NCI-H187 treated with DMSO at 0.1 percent for 48 hours (cell line): Measurements from ENCODE around the gene ADAMTSL3.
"Not testable (repeated sequence)": the region's sequence is repeated elsewhere in the genome, so short reads cannot be mapped to it uniquely, and the experiment has no call there.

Experiments used
- DNase-seq: peaks from one replicate; lab custom pipeline; 2025; lab: John Stamatoyannopoulos, UW

The ADAMTSL3 gene

GRCh38 chr15:83702314-83702713 is 48.4 kb downstream of the ADAMTSL3 start:
- DNase-seq = not testable (repeated sequence)

DNA sequence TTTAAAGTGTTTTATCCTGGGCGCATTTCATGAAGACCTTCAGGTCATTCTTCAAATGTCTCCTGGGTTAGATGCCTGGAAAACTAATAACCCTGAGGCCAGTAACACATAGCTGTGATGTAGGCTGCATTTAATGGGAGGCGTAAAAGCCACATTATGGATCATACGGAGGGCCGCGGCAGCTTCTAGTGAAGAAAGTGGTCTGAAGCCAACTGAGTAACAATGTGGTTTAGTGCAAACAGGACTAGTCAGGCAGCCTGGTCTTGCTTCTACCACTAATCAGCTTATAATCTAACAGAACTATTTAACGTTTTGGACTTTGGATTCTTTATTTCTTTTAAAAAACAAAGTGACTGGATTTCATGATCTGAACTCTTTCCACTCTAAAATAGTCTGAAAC is 54.4 kb downstream of the ADAMTSL3 start:
- DNase-seq = no peak

GRCh38 chr15:83709241-83709640 is 55.3 kb downstream of the ADAMTSL3 start:
- no peak for DNase-seq

DNA sequence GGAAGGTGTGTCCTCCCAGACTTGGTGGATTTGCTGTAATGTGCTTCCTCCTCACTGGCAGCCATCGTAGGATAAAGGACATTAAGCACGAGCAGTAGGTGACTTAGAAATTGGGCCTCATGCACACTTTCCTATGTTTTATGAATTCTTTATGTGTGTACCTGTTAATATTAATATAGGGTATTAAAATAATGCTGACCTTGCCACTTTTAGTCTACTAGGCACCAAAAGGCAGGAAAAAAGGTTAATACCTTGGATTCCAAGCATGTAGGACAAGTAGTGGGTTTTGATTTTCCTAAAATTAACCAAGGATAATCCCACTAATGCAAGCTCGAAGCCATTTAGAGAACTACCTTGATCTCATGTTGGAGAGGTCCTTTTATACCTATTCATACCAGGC is 55.9 kb downstream of the ADAMTSL3 start:
- no peak for DNase-seq

DNA sequence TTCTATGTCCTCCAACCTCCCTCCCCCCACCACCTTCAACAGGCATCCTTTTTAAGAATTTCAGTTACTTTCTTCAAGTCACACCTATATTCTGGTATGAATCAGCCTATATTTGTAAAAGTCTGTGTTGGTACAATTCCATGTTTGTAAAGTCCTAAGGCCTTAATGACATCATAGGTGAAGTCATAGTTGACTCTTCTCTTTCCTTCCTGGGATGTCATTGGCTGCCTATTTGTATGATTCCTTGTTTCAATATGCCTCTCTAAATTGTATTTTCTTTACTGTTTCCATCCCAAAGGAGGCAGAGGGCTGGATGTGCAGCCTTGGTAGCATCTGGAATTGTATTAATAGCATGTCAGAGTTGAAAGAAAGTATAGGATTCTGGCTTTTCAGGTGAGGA is 56.5 kb downstream of the ADAMTSL3 start:
- no peak for DNase-seq

DNA sequence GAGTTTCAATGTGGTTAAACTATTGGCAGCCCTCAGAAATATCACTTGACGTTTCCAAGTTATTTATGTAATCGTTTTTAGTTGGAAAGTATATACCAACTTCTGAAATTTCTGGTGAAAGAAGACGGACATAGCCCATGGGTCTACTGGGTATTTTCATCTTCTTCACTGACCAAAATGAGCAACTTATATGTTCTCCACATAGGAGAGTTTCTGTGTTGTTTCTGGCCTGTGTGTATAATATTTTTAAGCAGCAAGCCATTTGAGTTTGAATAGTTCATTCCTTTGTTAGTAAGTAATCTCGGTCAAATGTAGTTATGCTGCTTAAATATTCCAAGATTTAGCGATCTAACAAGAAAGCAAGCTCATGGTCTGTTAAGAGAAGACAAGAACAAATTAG is 57.3 kb downstream of the ADAMTSL3 start:
- DNase-seq = no peak

- no peak for DNase-seq
These were observed 59.3 kb downstream of the ADAMTSL3 start for GRCh38 chr15:83713242-83713641.

GRCh38 chr15:83714939-83715628 is 61.2 kb downstream of the ADAMTSL3 start:
- no peak for DNase-seq

- no peak for DNase-seq
These were observed 62.7 kb downstream of the ADAMTSL3 start for GRCh38 chr15:83716605-83717004.

DNA sequence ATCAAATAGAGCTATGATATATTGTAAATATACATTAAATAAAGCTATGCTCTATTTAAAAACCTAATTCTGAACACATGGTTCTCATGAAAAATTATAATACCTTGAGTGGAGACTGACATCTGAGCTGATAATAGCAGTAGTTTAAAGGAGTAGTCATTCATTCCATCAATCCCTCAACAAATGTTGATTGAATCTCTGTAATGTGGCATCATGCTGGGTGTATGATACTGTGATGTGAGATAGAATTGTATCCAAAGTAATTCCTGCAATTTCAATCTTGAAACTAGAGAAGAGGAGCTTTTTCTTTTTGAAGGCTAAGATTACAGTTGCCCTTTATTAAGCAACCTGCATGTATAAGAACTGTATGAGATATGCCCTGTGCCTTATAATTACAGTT is 63.1 kb downstream of the ADAMTSL3 start:
- no peak for DNase-seq

DNA sequence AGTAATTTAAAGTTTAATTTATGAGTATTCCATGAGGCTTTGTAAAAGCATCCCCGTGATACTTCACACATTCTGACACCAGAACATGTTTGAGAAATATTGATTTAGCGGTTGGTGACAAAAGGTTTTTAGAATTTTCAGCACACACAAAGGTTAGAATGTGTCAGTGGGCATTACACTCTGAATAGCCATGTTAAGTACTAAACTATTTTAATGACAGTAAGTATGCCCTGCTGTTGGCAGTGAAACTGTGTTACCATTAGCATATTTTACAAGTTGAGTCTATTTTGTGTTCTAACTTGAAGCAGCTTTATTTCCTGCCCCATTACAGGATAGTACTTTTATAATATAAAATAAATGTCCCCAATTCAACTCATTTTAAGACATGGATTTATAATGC is 66.5 kb downstream of the ADAMTSL3 start:
- DNase-seq = no peak

DNA sequence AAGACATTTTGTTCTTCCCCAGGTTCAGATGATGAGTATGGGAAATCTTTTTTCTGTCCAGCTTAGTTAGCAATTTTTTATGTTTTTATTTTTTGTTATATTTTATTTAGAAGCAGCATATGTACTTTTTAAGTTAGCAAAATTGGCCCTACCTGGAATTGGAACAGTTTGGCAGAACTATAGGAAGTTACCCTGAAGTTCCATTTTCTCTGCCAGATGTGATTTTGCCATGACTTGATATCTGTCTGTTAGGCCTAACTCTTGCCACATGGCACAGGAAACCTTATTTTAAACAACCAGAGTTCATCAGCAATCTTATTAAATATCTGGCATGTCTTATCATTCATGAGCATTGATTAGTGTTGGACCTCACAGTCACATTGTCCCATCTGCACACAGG is 67.1 kb downstream of the ADAMTSL3 start:
- no peak for DNase-seq

- no peak for DNase-seq
These were observed 68.1 kb downstream of the ADAMTSL3 start for GRCh38 chr15:83721981-83722380.

- DNase-seq = no peak
These were observed 69.3 kb downstream of the ADAMTSL3 start for GRCh38 chr15:83723216-83723615.

DNA sequence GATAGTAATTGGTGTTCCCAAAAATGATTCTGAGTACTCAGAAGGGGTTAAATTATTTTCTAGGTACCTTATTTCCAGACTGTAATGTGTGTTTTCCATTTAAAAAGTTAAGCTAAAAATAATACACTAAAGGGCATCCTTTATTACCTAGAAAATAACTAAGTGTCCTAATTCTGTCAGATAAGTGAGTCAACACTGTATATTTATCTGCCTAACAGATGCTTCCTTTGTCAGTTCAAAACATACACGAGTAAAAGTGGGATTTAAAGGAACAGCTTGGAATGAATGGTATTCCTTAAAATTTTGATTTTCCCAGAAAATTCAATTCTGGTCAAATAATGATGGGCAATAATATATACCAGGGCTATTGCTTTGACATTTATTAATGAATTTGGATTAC is 78.3 kb downstream of the ADAMTSL3 start:
- DNase-seq = no peak

GRCh38 chr15:83732770-83733169 is 78.8 kb downstream of the ADAMTSL3 start:
- DNase-seq = no peak

DNA sequence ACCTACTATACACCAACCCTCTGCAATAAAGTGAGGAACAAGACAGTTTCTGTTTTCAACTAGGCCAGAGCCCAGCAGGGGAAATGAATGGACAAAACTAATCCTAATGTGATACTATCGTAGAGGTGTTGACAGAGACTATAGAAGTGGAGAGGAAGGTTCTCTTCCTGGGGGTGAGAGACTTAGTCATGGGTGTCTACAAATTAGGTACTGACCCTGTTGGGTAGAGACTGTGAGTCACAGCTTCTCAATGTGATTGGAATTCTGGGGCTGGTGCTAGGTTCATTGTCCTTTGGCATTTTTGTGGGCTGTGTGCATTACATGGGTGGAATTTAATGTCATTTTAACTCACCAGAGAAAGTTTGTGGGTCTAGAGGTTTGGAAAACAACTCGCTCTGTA is 79.3 kb downstream of the ADAMTSL3 start:
- DNase-seq = no peak

- no peak for DNase-seq
These were observed 79.8 kb downstream of the ADAMTSL3 start for GRCh38 chr15:83733691-83734090.

GRCh38 chr15:83734487-83734886 is 80.6 kb downstream of the ADAMTSL3 start:
- no peak for DNase-seq

DNA sequence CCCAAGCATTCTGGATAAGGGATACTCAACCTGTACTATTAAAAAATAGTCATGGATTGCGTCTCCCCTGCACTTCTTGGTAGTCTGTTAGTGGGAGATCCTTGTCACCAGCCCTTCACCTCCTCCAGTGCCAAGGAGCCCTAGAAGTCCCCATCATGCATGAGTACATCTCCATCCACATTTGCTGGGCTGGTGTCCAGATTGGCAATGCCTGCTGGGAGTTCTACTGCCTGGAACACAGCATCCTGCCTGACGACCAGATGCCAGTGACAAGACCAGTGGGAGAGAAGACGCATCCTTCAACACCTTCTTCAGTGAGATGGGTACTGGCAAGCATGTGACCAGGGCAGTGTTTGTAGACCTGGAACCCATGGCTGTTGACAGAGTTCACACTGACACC is 85.7 kb downstream of the ADAMTSL3 start:
- no peak for DNase-seq

DNA sequence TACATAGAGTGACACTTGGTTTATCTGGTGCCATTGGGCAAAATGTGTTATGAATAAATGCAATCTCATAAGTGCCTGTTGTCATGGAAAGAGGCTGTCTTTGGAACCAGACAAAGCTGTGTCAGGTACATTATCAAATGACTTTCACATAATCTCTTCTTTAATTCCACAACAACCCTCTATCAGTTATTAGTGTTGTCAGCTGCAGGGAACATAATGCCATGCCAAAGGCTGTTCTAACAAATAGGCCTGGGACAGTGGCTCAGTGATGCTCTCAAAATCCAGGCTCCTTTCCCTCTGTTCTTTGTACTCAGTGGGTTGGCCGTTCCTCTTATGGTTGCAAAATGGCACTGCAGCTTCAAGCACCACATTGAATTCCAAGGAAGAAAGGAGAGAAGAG is 91.8 kb downstream of the ADAMTSL3 start:
- no peak for DNase-seq

- no peak for DNase-seq
These were observed 92.3 kb downstream of the ADAMTSL3 start for GRCh38 chr15:83746231-83746630.

DNA sequence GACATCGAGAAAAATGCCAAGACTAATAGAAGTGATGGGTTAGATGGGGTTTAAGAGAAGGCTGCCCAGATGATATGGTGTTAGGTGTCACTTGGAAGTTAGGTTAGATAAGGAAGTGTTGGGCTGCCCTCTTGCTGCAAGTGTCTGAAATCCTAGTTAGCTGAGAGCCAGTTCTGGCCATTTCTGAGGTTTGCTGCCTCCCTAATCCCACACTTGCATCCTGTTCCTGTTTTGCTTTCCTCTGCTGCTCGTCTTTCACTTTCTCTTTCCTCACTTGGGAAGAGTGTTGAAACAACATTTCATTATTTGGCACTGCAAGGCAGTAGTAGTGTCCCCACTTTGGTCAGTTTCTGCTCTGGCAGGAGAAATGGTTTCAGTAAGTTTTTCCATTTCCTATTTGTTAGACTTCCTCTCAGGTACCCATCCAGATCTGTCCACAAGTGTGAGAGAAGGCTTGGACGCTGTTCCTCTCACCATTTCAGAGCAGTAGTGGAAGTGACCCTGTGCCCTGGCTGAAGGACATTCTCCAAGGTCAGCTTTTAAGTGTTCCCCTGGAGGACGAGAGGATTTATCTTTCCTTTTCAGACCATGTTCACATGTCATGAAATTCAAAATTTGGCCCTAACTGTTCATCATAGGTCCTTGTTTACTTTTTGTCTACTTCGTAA is 93.3 kb downstream of the ADAMTSL3 start:
- no peak for DNase-seq

DNA sequence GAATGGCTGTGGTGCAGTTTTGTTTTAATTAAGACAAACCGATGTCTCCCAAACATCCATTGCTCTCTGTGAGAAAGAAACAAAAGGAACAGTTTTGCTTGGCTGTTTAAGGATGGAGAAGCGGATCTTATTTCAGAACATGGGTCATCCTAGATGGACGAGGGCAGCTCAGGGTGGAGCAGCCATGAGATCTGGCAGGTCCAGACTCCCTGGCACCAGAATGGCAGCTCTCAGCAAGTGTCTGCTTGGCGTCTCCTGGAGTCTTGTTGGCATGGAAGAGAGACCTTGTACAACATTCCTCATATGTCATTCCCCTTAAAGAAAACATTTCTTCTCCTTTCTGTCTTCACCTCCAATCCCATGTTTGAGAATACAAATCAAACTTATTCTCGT is 93.8 kb downstream of the ADAMTSL3 start:
- no peak for DNase-seq
